Activated naive CD8-positive, alpha-beta T cell treated with anti-CD3 and anti-CD28 coated beads for 36 hours (primary cell): ENCODE results near the gene GORASP2. TPM values are rescaled to one million over a fixed set of nuclear protein-coding genes. Genes with fewer than 3 reads are reported as not detected.
A peak's percentile ranks its signal among the peaks of the same experiment; 100 is the strongest.

Experiments used
- DNase-seq: peaks from one replicate; pipeline ENCODE4 v3.0.0; 2021
- H3K27ac Mint-ChIP-seq: one replicate; pipeline ENCODE4 v1.8.0; 2022; ENCODE audit warnings: mild to moderate bottlenecking, moderate library complexity, mixed read lengths
- H3K27me3 Mint-ChIP-seq: one replicate; pipeline ENCODE4 v1.8.0; 2022; ENCODE audit warnings: mild to moderate bottlenecking, mixed read lengths
- H3K36me3 Mint-ChIP-seq: one replicate; pipeline ENCODE4 v1.8.0; 2021; ENCODE audit warnings: mild to moderate bottlenecking, mixed read lengths
- H3K4me1 Mint-ChIP-seq: one replicate; pipeline ENCODE4 v1.8.0; 2021; ENCODE audit warnings: mixed read lengths
- H3K4me3 Mint-ChIP-seq: one replicate; pipeline ENCODE4 v1.8.0; 2022; ENCODE audit warnings: mild to moderate bottlenecking, moderate library complexity, mixed read lengths
- H3K9me3 Mint-ChIP-seq: one replicate; pipeline ENCODE4 v1.8.0; 2022; ENCODE audit warnings: mixed read lengths
- total RNA-seq, 2 experiments: library from RNA; stranded (reverse); gene quantifications; one replicate each; pipeline ENCODE4 v1.2.3, GENCODE V29; 2021

Gene GORASP2
- 10 to 100 TPM; 84.5 to 95.0 TPM for total RNA-seq

- Mint-ChIP-seq H3K27me3 (no peaks in the 10 kb centered on the region), H3K36me3 (peaks cover 22% of the 10 kb centered on the region), H3K4me1 (peaks cover 36% of the 10 kb centered on the region), H3K9me3 (peaks cover 6% of the 10 kb centered on the region), H3K27ac (peak within 1 kb of the TSS; percentile 96), H3K4me3 (peak within 1 kb of the TSS; percentile 95)
- DNase-seq = peak; percentile 98
Observed at GRCh38 chr2:170928824-170929685, at the start of gene GORASP2. TSS of gene GORASP2 (plus strand) at chr2:170929253. CDS start at chr2:170929341, 88 bp downstream.

- no peaks in the 10 kb centered on the region for H3K36me3 Mint-ChIP-seq
- H3K27ac Mint-ChIP-seq = no peak overlapping the region
- no peak for DNase-seq
- H3K4me1 Mint-ChIP-seq = peaks cover 4% of the 10 kb centered on the region
- H3K4me3 Mint-ChIP-seq = no peak overlapping the region
- no peaks in the 10 kb centered on the region for H3K9me3 Mint-ChIP-seq
- peaks cover 8% of the 10 kb centered on the region for H3K27me3 Mint-ChIP-seq
Observed at GRCh38 chr2:170881840-170882239, 47.2 kb upstream of the GORASP2 start.

GRCh38 chr2:170882758-170883157 is 46.3 kb upstream of the GORASP2 start:
- H3K9me3 Mint-ChIP-seq = no peaks in the 10 kb centered on the region

GRCh38 chr2:170883683-170884082 is 45.4 kb upstream of the GORASP2 start:
- no peak overlapping the region for H3K27ac Mint-ChIP-seq
- peaks cover 8% of the 10 kb centered on the region for H3K27me3 Mint-ChIP-seq

More at GRCh38 chr2:170882758-170883157, 46.3 kb upstream of the GORASP2 start:
- no peak overlapping the region for H3K27ac Mint-ChIP-seq
- no peaks in the 10 kb centered on the region for H3K36me3 Mint-ChIP-seq
- H3K4me1 Mint-ChIP-seq = peaks cover 4% of the 10 kb centered on the region
- no peak for DNase-seq
- peaks cover 8% of the 10 kb centered on the region for H3K27me3 Mint-ChIP-seq
- no peak overlapping the region for H3K4me3 Mint-ChIP-seq

GRCh38 chr2:170885130-170885791 is 43.8 kb upstream of the GORASP2 start:
- Mint-ChIP-seq H3K36me3 (no peaks in the 10 kb centered on the region), H3K4me1 (no peaks in the 10 kb centered on the region), H3K27me3 (peaks cover 14% of the 10 kb centered on the region), H3K27ac (no peak overlapping the region), H3K4me3 (no peak overlapping the region), H3K9me3 (no peaks in the 10 kb centered on the region)
- DNase-seq = no peak

More at GRCh38 chr2:170883683-170884082, 45.4 kb upstream of the GORASP2 start:
- H3K4me1 Mint-ChIP-seq = no peaks in the 10 kb centered on the region
- no peaks in the 10 kb centered on the region for H3K9me3 Mint-ChIP-seq
- no peak for DNase-seq
- no peak overlapping the region for H3K4me3 Mint-ChIP-seq
- no peaks in the 10 kb centered on the region for H3K36me3 Mint-ChIP-seq

GRCh38 chr2:170886386-170886785 is 42.7 kb upstream of the GORASP2 start:
- no peak for DNase-seq
- H3K27me3 Mint-ChIP-seq = peaks cover 14% of the 10 kb centered on the region
- no peaks in the 10 kb centered on the region for H3K9me3 Mint-ChIP-seq
- H3K36me3 Mint-ChIP-seq = no peaks in the 10 kb centered on the region
- no peak overlapping the region for H3K27ac Mint-ChIP-seq
- H3K4me1 Mint-ChIP-seq = no peaks in the 10 kb centered on the region
- no peak overlapping the region for H3K4me3 Mint-ChIP-seq

- Mint-ChIP-seq H3K27me3 (peaks cover 12% of the 10 kb centered on the region), H3K36me3 (no peaks in the 10 kb centered on the region), H3K4me1 (no peaks in the 10 kb centered on the region), H3K27ac (no peak overlapping the region), H3K4me3 (no peak overlapping the region), H3K9me3 (no peaks in the 10 kb centered on the region)
- DNase-seq = no peak
Observed at GRCh38 chr2:170887496-170887895, 41.6 kb upstream of the GORASP2 start.

GRCh38 chr2:170887896-170888295 is 41.2 kb upstream of the GORASP2 start:
- no peak for DNase-seq
- peaks cover 10% of the 10 kb centered on the region for H3K27me3 Mint-ChIP-seq
- H3K4me3 Mint-ChIP-seq = no peak overlapping the region
- H3K27ac Mint-ChIP-seq = no peak overlapping the region
- no peaks in the 10 kb centered on the region for H3K36me3 Mint-ChIP-seq
- no peaks in the 10 kb centered on the region for H3K4me1 Mint-ChIP-seq
- H3K9me3 Mint-ChIP-seq = no peaks in the 10 kb centered on the region

- H3K4me3 Mint-ChIP-seq = no peak overlapping the region
- no peaks in the 10 kb centered on the region for H3K36me3 Mint-ChIP-seq
- H3K27ac Mint-ChIP-seq = no peak overlapping the region
- peaks cover 6% of the 10 kb centered on the region for H3K27me3 Mint-ChIP-seq
- DNase-seq = no peak
- no peaks in the 10 kb centered on the region for H3K4me1 Mint-ChIP-seq
- H3K9me3 Mint-ChIP-seq = no peaks in the 10 kb centered on the region
Observed at GRCh38 chr2:170891893-170892292, 37.2 kb upstream of the GORASP2 start.

GRCh38 chr2:170892391-170892951 is 36.6 kb upstream of the GORASP2 start:
- Mint-ChIP-seq H3K36me3 (no peaks in the 10 kb centered on the region), H3K9me3 (no peaks in the 10 kb centered on the region), H3K4me1 (no peaks in the 10 kb centered on the region), H3K27ac (no peak overlapping the region), H3K27me3 (peaks cover 6% of the 10 kb centered on the region), H3K4me3 (no peak overlapping the region)
- DNase-seq = no peak

- no peaks in the 10 kb centered on the region for H3K4me1 Mint-ChIP-seq
- no peak for DNase-seq
Observed at GRCh38 chr2:170895023-170895757, 33.9 kb upstream of the GORASP2 start.

GRCh38 chr2:170896622-170897021 is 32.4 kb upstream of the GORASP2 start:
- no peak for DNase-seq
- no peak overlapping the region for H3K27ac Mint-ChIP-seq
- no peaks in the 10 kb centered on the region for H3K36me3 Mint-ChIP-seq
- no peaks in the 10 kb centered on the region for H3K9me3 Mint-ChIP-seq
- no peaks in the 10 kb centered on the region for H3K27me3 Mint-ChIP-seq
- H3K4me3 Mint-ChIP-seq = no peak overlapping the region
- no peaks in the 10 kb centered on the region for H3K4me1 Mint-ChIP-seq

More at GRCh38 chr2:170895023-170895757, 33.9 kb upstream of the GORASP2 start:
- Mint-ChIP-seq H3K4me3 (no peak overlapping the region), H3K27ac (no peak overlapping the region), H3K9me3 (no peaks in the 10 kb centered on the region), H3K27me3 (no peaks in the 10 kb centered on the region), H3K36me3 (no peaks in the 10 kb centered on the region)

- no peaks in the 10 kb centered on the region for H3K27me3 Mint-ChIP-seq
- H3K4me3 Mint-ChIP-seq = no peak overlapping the region
- H3K4me1 Mint-ChIP-seq = no peaks in the 10 kb centered on the region
- no peaks in the 10 kb centered on the region for H3K9me3 Mint-ChIP-seq
- no peak overlapping the region for H3K27ac Mint-ChIP-seq
- no peak for DNase-seq
- H3K36me3 Mint-ChIP-seq = no peaks in the 10 kb centered on the region
Observed at GRCh38 chr2:170897108-170897507, 31.9 kb upstream of the GORASP2 start.

- H3K9me3 Mint-ChIP-seq = peaks cover 14% of the 10 kb centered on the region
- DNase-seq = no peak
- peaks cover 3% of the 10 kb centered on the region for H3K36me3 Mint-ChIP-seq
- H3K4me1 Mint-ChIP-seq = no peaks in the 10 kb centered on the region
- peaks cover 6% of the 10 kb centered on the region for H3K27me3 Mint-ChIP-seq
- no peak overlapping the region for H3K4me3 Mint-ChIP-seq
- no peak overlapping the region for H3K27ac Mint-ChIP-seq
Observed at GRCh38 chr2:170905864-170906263, 23.2 kb upstream of the GORASP2 start.
